Calu3 (cell line): ENCODE measurements around the gene TRIM10. TPM values are rescaled to one million over a fixed set of nuclear protein-coding genes. Genes with fewer than 3 reads are reported as not detected.
A peak's percentile ranks its signal among the peaks of the same experiment; 100 is the strongest.
"Not testable (repeated sequence)": the region's sequence is repeated elsewhere in the genome, so short reads cannot be mapped to it uniquely, and the experiment has no call there.

Source experiments
- BruUV-seq: library from RNA; stranded (reverse); fragments of 400-500 nt; replicated peaks from 2 replicates; lab custom pipeline; 2021; lab: Mats Ljungman, UMichigan
- CTCF ChIA-PET: fragments of 300-600 bp; sonication (Branson Sonifier 250); formaldehyde crosslinking; loops from one replicate; lab custom pipeline; 2022; ENCODE audit warnings: antibody characterized with exemption; lab: Charles Lee
- DNase-seq: peaks from one replicate; pipeline ENCODE4 v3.0.0; 2022
- H3K27ac Mint-ChIP-seq: one replicate; pipeline ENCODE4 v1.8.0; 2022; ENCODE audit warnings: mixed read lengths; ENCODE audit not compliant: unreplicated experiment
- H3K27me3 Mint-ChIP-seq: one replicate; pipeline ENCODE4 v1.8.0; 2022; ENCODE audit warnings: mixed read lengths; ENCODE audit not compliant: unreplicated experiment
- H3K36me3 Mint-ChIP-seq: one replicate; pipeline ENCODE4 v1.8.0; 2022; ENCODE audit warnings: mild to moderate bottlenecking, moderate library complexity, mixed read lengths; ENCODE audit not compliant: insufficient read depth, unreplicated experiment
- H3K4me1 Mint-ChIP-seq: one replicate; pipeline ENCODE4 v1.8.0; 2022; ENCODE audit warnings: mild to moderate bottlenecking, low read depth, mixed read lengths; ENCODE audit not compliant: unreplicated experiment
- H3K4me3 Mint-ChIP-seq: one replicate; pipeline ENCODE4 v1.8.0; 2022; ENCODE audit warnings: mild to moderate bottlenecking, low read depth, moderate library complexity, mixed read lengths; ENCODE audit not compliant: unreplicated experiment
- H3K9me3 Mint-ChIP-seq: one replicate; pipeline ENCODE4 v1.8.0; 2022; ENCODE audit warnings: low read depth, mixed read lengths; ENCODE audit not compliant: unreplicated experiment
- intact Hi-C: fragments of 100-400 bp; cut with micrococcal nuclease; formaldehyde crosslinking; loops from one replicate; pipeline ENCODE4 v1.10.0; 2022; ENCODE audit not compliant: unreplicated experiment
- total RNA-seq: library from RNA; stranded (reverse); gene quantifications from 2 replicates; pipeline ENCODE4 v1.2.3, GENCODE V29; 2022
- TF ChIP-seq, protein P1 (sequence below): fragments of 200-600 bp; IDR thresholded peaks from one replicate; pipeline ENCODE4 v1.8.0; 2022; ENCODE audit warnings: antibody characterized with exemption; ENCODE audit not compliant: unreplicated experiment

Gene TRIM10
- total RNA-seq, 1 experiment from 2014 or later, result 1.8 TPM

DNA sequence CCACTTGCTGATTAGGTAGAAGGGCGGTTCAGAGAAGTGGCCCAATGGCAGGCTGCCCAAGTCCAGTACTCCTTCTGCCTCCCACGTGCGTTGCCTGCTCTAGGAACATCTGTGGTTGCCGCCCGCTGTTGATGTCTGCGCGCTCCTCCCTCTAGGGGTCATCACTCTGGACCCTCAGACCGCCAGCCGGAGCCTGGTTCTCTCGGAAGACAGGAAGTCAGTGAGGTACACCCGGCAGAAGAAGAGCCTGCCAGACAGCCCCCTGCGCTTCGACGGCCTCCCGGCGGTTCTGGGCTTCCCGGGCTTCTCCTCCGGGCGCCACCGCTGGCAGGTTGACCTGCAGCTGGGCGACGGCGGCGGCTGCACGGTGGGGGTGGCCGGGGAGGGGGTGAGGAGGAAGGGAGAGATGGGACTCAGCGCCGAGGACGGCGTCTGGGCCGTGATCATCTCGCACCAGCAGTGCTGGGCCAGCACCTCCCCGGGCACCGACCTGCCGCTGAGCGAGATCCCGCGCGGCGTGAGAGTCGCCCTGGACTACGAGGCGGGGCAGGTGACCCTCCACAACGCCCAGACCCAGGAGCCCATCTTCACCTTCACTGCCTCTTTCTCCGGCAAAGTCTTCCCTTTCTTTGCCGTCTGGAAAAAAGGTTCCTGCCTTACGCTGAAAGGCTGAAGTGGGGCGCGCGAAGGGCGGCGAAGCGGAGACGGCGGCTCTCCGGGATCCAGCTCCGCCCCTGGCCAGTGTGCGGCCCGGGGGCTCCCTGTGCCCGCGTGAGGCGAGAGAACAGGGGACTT, 10.9 kb upstream of the TRIM10 start:
- CTCF ChIA-PET, result no interaction called here
- Mint-ChIP-seq H3K36me3 (peaks cover 19% of the 10 kb centered on the region), H3K4me1 (peaks cover 3% of the 10 kb centered on the region), H3K9me3 (no peaks in the 10 kb centered on the region), H3K27ac (no peak overlapping the region), H3K4me3 (no peak overlapping the region), H3K27me3 (peaks cover 1% of the 10 kb centered on the region)
- DNase-seq, result no peak
- TF ChIP-seq, protein P1, sequence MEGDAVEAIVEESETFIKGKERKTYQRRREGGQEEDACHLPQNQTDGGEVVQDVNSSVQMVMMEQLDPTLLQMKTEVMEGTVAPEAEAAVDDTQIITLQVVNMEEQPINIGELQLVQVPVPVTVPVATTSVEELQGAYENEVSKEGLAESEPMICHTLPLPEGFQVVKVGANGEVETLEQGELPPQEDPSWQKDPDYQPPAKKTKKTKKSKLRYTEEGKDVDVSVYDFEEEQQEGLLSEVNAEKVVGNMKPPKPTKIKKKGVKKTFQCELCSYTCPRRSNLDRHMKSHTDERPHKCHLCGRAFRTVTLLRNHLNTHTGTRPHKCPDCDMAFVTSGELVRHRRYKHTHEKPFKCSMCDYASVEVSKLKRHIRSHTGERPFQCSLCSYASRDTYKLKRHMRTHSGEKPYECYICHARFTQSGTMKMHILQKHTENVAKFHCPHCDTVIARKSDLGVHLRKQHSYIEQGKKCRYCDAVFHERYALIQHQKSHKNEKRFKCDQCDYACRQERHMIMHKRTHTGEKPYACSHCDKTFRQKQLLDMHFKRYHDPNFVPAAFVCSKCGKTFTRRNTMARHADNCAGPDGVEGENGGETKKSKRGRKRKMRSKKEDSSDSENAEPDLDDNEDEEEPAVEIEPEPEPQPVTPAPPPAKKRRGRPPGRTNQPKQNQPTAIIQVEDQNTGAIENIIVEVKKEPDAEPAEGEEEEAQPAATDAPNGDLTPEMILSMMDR, result no peak
- BruUV-seq, result no TSS peak
- intact Hi-C loops, result loop anchor here (2.0 to 5.0 kb wide), 4 partner anchors 21 to 323 kb away; no protein-coding TSS in a partner anchor

GRCh38 chr6:30169658-30170614, 8.9 kb upstream of the TRIM10 start:
- BruUV-seq, result no TSS peak
- Mint-ChIP-seq H3K4me3 (no peak overlapping the region), H3K27ac (no peak overlapping the region), H3K36me3 (peaks cover 19% of the 10 kb centered on the region), H3K9me3 (no peaks in the 10 kb centered on the region), H3K4me1 (peaks cover 13% of the 10 kb centered on the region), H3K27me3 (no peaks in the 10 kb centered on the region)
- TF ChIP-seq, protein P1, result peak; percentile 77
- peak; percentile 46 for DNase-seq
- CTCF ChIA-PET, result interaction anchor here (0.7 kb wide), 1 partner anchor 74 kb away, joined by 3 read pairs; no protein-coding TSS in a partner anchor
- intact Hi-C loops, result loop anchor here (1.0 to 5.0 kb wide), 5 partner anchors 19 to 321 kb away; no protein-coding TSS in a partner anchor

- no TSS peak for BruUV-seq
- DNase-seq, result no peak
- TF ChIP-seq, protein P1, result no peak
- CTCF ChIA-PET, result interaction anchor here (0.9 to 1.1 kb wide), 2 partner anchors 38 to 121 kb away, joined by 3 to 4 read pairs; no protein-coding TSS in a partner anchor
- Mint-ChIP-seq H3K4me1 (peaks cover 22% of the 10 kb centered on the region), H3K27ac (no peak overlapping the region), H3K27me3 (no peaks in the 10 kb centered on the region), H3K36me3 (peaks cover 26% of the 10 kb centered on the region), H3K9me3 (no peaks in the 10 kb centered on the region), H3K4me3 (no peak overlapping the region)
- intact Hi-C loops, result no loop called here
Measured at GRCh38 chr6:30168741-30169140, 7.7 kb upstream of the TRIM10 start.

DNA sequence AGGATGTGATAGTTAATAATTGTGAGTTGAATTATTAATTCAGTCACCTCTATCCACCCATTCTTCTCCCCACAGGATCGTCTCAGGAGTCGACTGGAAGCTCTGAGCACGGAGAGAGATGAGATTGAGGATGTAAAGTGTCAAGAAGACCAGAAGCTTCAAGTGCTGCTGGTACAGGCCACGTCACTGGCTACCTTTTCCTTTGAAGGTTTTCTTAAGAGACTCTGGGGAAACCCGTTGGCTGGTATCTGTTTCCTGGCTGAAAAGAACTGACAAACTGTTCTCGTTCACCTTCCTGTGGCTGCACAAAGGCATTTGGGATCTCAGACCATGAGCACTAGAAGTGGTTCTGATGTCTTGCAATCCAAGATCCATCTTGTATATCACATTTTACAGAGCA, 6.1 kb upstream of the TRIM10 start:
- no peak for DNase-seq
- Mint-ChIP-seq H3K4me1 (peaks cover 28% of the 10 kb centered on the region), H3K27me3 (no peaks in the 10 kb centered on the region), H3K36me3 (peaks cover 39% of the 10 kb centered on the region), H3K27ac (peak overlapping the region; percentile 6), H3K9me3 (no peaks in the 10 kb centered on the region), H3K4me3 (no peak overlapping the region)
- no TSS peak for BruUV-seq
- CTCF ChIA-PET, result no interaction called here
- intact Hi-C loops, result no loop called here
- TF ChIP-seq, protein P1, result no peak

GRCh38 chr6:30165238-30165637, 4.2 kb upstream of the TRIM10 start:
- DNase-seq, BruUV-seq, H3K9me3 Mint-ChIP-seq, H3K27me3 Mint-ChIP-seq, H3K27ac Mint-ChIP-seq, intact Hi-C loops: not testable (repeated sequence)
- Mint-ChIP-seq H3K4me3 (peak overlapping the region; percentile 94), H3K36me3 (peaks cover 35% of the 10 kb centered on the region), H3K4me1 (peaks cover 31% of the 10 kb centered on the region)
- CTCF ChIA-PET, result interaction anchor here (1.1 kb wide), 1 partner anchor 63 kb away, joined by 3 read pairs; no protein-coding TSS in a partner anchor
